Tibial artery (tissue), 4 donors: ENCODE data around the gene KCTD3.

Source experiments
- DNase-seq, 2 donors: peaks; one replicate each; pipeline ENCODE4 v3.0.0-alpha.2; 2019
- H3K27ac ChIP-seq, 2 donors: fragments of 200-600 bp; sonication (generic) in 1 of 2; 1 replicate in 1 of 2; 2 replicates in 1 of 2; pipeline ENCODE4 v1.5.1; 2018 to 2019; ENCODE audit warnings: mild to moderate bottlenecking in 1 of 2
- H3K27me3 ChIP-seq, 2 donors: fragments of 200-600 bp; sonication (generic) in 1 of 2; one replicate each; pipeline versions ENCODE4 v1.5.1 to v1.6.0; 2016 to 2019
- H3K36me3 ChIP-seq, 3 donors: fragments of 200-600 bp; sonication (generic) in 2 of 3; one replicate each; pipeline ENCODE4 v1.5.1; 2016 to 2019; ENCODE audit warnings: mild to moderate bottlenecking in 2 of 3
- H3K4me1 ChIP-seq, 4 donors: fragments of 200-600 bp; sonication (generic) in 2 of 4; 1 replicate in 3 of 4; 2 replicates in 1 of 4; pipeline ENCODE4 v1.5.1; 2016 to 2019
- H3K4me3 ChIP-seq, 2 donors: fragments of 200-600 bp; sonication (generic) in 1 of 2; 1 replicate in 1 of 2; 2 replicates in 1 of 2; pipeline ENCODE4 v1.5.1; 2018 to 2019; ENCODE audit warnings: mild to moderate bottlenecking in 2 of 2
- H3K9me3 ChIP-seq, 3 donors: fragments of 200-600 bp; sonication (generic) in 1 of 3; one replicate each; pipeline ENCODE4 v1.5.1; 2016 to 2019
- CTCF ChIP-seq, 2 experiments: fragments of 200-600 bp in 1 of 2; fragments of 450-650 bp in 1 of 2; IDR thresholded peaks; one replicate each; pipeline ENCODE4 v1.5.1; 2017 to 2019; ENCODE audit warnings: antibody characterized with exemption in 2 of 2, mild to moderate bottlenecking in 1 of 2, moderate library complexity in 1 of 2
- intact Hi-C: fragments of 100-400 bp; cut with DNase I; formaldehyde crosslinking; loops from one replicate; pipeline ENCODE4 v1.15.0; 2023; ENCODE audit warnings: low total_unique reads

Gene KCTD3

DNA sequence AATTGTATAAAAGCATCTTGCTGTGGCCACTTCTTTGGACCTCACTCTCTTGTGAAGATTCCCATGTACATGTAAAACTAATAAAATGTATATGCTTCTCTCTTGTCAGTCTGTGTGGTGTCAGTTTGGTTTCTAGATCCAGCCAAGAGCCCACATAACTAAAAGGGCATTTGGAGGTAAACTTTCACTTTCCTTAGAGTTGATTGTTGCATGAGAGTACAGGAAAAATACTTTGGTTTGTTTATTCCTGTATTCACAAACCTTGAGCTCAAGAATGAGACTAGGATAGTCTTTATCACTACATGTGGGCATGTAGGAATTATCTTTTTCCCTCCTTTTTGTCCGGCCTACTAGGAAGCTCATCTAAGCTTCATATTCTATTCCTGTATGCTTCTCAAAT is 50.9 kb downstream of the KCTD3 start:
- Histone ChIP-seq H3K9me3 (no peaks in the 10 kb centered on the region), H3K27ac (no peak overlapping the region), H3K4me1 (peaks cover 0 to 4% (median 0%) of the 10 kb centered on the region in 4 donors), H3K4me3 (no peak overlapping the region), H3K36me3 (peaks cover 40 to 68% (median 45%) of the 10 kb centered on the region in 3 donors), H3K27me3 (no peaks in the 10 kb centered on the region)
- intact Hi-C loops, result no loop called here
- DNase-seq, result no peak
- TF ChIP-seq CTCF (IDR thresholded peaks at IDR 0.05), result no peak

DNA sequence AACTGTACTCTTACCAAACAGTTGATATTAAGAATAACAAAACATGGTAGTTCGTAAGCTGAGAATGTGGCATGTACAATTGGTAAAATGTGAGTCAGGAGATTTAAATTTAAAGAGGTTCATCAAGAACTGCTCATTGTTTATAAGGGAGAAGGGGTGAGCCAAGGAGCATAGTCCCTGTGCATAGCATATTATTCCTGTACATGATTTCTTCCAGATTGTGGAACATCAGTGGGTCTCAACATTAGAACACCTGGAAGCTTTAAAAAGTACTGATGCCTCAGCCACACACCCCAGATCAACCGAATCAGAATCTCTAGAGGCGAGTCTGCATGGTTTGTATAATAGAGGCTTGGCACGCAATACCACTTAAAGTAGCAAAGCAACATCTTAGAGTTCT is 56.1 kb downstream of the KCTD3 start:
- intact Hi-C loops, result no loop called here
- no peaks in the 10 kb centered on the region for H3K4me1 ChIP-seq
- H3K4me3 ChIP-seq, result no peak overlapping the region
- DNase-seq, result no peak
- H3K27ac ChIP-seq, result no peak overlapping the region
- peaks cover 31 to 42% (median 38%) of the 10 kb centered on the region in 3 donors for H3K36me3 ChIP-seq
- H3K27me3 ChIP-seq, result no peaks in the 10 kb centered on the region
- no peak for TF ChIP-seq CTCF (IDR thresholded peaks at IDR 0.05)
- H3K9me3 ChIP-seq, result no peaks in the 10 kb centered on the region

DNA sequence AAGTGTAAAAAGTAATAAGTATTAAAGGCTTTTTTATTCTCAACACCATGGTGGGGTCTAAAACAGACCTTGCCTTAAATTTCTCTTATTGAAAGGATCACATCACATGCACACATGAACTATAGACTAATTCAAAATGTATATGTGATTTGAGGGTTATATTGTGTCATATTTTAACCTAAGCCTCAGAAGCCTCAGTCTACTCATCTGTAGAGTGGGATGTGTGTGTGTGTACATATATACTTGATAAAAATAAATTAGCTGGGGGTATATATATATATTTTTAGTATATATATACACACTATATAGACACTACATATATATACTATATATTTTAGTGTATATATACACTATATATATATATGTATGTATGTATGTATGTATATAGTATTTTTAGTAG is 58.8 kb downstream of the KCTD3 start:
- Histone ChIP-seq H3K9me3 (no peaks in the 10 kb centered on the region), H3K4me3 (no peak overlapping the region), H3K36me3 (peaks cover 3 to 18% (median 15%) of the 10 kb centered on the region in 3 donors), H3K4me1 (no peaks in the 10 kb centered on the region), H3K27ac (no peak overlapping the region), H3K27me3 (no peaks in the 10 kb centered on the region)
- DNase-seq, result no peak
- no peak for TF ChIP-seq CTCF (IDR thresholded peaks at IDR 0.05)
- intact Hi-C loops, result no loop called here

- Histone ChIP-seq H3K9me3 (no peaks in the 10 kb centered on the region), H3K27ac (no peak overlapping the region), H3K4me1 (no peaks in the 10 kb centered on the region), H3K27me3 (no peaks in the 10 kb centered on the region), H3K36me3 (no peaks in the 10 kb centered on the region), H3K4me3 (no peak overlapping the region)
- intact Hi-C loops, result no loop called here
- DNase-seq, result no peak
- TF ChIP-seq CTCF (IDR thresholded peaks at IDR 0.05), result no peak
Observed at GRCh38 chr1:215631040-215631439, 63.9 kb downstream of the KCTD3 start.

GRCh38 chr1:215631489-215631888 is 64.4 kb downstream of the KCTD3 start:
- no peak overlapping the region for H3K27ac ChIP-seq
- no peak overlapping the region for H3K4me3 ChIP-seq
- no peaks in the 10 kb centered on the region for H3K36me3 ChIP-seq
- intact Hi-C loops, result no loop called here
- no peaks in the 10 kb centered on the region for H3K27me3 ChIP-seq
- H3K4me1 ChIP-seq, result peaks cover 0 to 4% (median 2%) of the 10 kb centered on the region in 4 donors
- DNase-seq, result no peak
- H3K9me3 ChIP-seq, result no peaks in the 10 kb centered on the region
- no peak for TF ChIP-seq CTCF (IDR thresholded peaks at IDR 0.05)

DNA sequence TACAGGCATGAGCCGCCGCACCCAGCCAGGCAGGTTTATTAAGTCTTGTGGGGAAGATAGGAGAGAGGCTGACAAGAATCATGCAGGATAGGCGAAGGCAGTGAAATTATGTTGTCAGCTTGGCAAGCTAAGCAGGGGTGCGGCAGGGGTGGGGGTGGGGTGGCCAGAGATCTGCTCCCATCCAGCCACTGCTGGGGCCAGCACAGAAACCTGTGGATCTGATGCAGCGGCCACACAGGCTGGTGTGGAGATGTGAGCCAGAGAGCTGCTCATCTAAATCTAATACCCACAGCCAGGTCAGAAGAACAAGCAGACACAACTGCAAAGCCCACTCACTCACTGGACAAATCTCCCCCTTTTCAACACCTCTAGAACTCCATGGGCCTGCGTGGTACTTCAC is 68.7 kb downstream of the KCTD3 start:
- no peaks in the 10 kb centered on the region for H3K36me3 ChIP-seq
- no peak for TF ChIP-seq CTCF (IDR thresholded peaks at IDR 0.05)
- H3K27me3 ChIP-seq, result no peaks in the 10 kb centered on the region
- H3K27ac ChIP-seq, result no peak overlapping the region
- intact Hi-C loops, result no loop called here
- DNase-seq, result no peak
- H3K9me3 ChIP-seq, result no peaks in the 10 kb centered on the region
- H3K4me1 ChIP-seq, result peaks cover 0 to 14% (median 9%) of the 10 kb centered on the region in 4 donors
- no peak overlapping the region for H3K4me3 ChIP-seq
